ENCODE measurements around the gene GPR15LG.

Gene GPR15LG

GRCh38 chr10:84232376-84232775 is 58.8 kb downstream of the GPR15LG start:
- no peak overlapping the region for H3K4me3 ChIP-seq (ENCODE audit: low read length)
- TF ChIP-seq, protein P1, sequence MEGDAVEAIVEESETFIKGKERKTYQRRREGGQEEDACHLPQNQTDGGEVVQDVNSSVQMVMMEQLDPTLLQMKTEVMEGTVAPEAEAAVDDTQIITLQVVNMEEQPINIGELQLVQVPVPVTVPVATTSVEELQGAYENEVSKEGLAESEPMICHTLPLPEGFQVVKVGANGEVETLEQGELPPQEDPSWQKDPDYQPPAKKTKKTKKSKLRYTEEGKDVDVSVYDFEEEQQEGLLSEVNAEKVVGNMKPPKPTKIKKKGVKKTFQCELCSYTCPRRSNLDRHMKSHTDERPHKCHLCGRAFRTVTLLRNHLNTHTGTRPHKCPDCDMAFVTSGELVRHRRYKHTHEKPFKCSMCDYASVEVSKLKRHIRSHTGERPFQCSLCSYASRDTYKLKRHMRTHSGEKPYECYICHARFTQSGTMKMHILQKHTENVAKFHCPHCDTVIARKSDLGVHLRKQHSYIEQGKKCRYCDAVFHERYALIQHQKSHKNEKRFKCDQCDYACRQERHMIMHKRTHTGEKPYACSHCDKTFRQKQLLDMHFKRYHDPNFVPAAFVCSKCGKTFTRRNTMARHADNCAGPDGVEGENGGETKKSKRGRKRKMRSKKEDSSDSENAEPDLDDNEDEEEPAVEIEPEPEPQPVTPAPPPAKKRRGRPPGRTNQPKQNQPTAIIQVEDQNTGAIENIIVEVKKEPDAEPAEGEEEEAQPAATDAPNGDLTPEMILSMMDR (conservative IDR thresholded peaks at IDR 0.05; ENCODE audit: low read length), result no peak
- no peak for DNase-seq (ENCODE audit: low read depth)

- TF ChIP-seq, protein P1 (conservative IDR thresholded peaks at IDR 0.05; ENCODE audit: low read length), result no peak
- no peak for DNase-seq (ENCODE audit: low read depth)
- no peak overlapping the region for H3K4me3 ChIP-seq (ENCODE audit: low read length)
Measured at GRCh38 chr10:84233940-84234339, 60.3 kb downstream of the GPR15LG start.

DNA sequence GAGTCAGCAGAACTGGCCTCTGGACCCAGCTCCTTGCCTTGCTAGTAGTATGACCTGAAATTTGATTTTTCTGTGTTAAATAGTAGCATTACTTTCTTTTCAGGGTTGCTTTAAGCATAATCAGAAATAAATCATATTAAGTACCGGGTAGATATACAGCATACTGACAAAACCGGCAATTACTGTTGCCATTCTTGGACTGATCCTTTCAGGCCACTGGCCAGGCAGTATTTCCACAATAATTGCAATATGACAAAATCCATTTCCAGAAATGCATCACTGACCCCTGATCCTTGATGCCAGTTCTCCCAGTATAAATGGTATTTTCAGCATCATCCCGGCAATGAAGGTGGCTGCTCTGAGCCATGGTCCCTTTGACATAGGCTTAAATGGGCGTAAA is 60.9 kb downstream of the GPR15LG start:
- no peak overlapping the region for H3K4me3 ChIP-seq (ENCODE audit: low read length)
- TF ChIP-seq, protein P1 (conservative IDR thresholded peaks at IDR 0.05; ENCODE audit: low read length), result no peak
- DNase-seq (ENCODE audit: low read depth), result no peak

Measured in AG10803 (cell line).